Activated T-cell treated with anti-CD3 and anti-CD28 coated beads for 1 hour (primary cell): Measurements from ENCODE around the gene DSG1.
"Not testable (repeated sequence)": the region's sequence is repeated elsewhere in the genome, so short reads cannot be mapped to it uniquely, and the experiment has no call there.

ENCODE experiments used
- DNase-seq: peaks from one replicate; pipeline ENCODE4 v3.0.0-alpha.2; 2020; ENCODE audit warnings: low read depth

Gene DSG1

DNA sequence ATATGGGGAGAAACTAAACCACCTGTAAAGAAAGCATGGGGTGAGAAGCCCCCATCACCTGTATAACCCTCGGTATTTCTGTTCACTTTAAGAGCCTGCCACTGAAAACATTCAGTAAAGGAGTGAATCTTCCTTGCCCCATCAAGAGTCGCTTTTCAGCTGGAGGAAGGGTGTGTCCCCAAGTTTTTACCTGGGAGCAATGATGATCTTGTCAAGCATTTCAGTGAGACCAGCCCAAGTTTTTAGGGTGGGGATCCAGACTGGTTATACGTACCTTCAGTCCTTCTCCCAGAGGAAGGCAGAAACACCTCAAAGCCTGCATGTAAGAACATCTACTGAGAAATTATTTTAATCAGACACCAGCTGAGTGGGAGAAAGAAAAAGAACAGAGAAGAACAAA is at the start of gene DSG1:
TSS of gene DSG1 (plus strand) at position 301 of the 400 bp plus-strand sequence. CDS start 141 bp downstream, outside the sequence.
- DNase-seq, result no peak

DNA sequence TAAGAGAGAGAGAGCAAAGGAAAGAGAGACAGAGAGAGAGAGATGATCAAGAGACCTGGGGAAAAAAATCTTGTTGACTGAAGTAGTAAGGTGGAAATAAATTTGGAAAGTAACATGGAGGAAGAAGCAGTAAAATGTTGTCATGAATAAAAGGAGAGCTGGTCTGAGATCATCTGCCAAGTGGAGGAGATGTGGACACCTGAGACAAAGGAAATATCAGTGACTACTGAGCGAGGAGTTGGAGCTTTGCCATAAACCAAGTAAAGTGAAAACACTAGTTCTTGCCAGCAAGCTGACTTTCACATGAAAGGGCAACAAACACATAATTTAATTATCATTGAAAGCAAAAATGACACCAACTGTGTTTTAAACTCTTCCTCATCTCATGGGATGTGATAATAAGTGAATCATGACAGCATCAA is 49.0 kb upstream of the DSG1 start:
- DNase-seq, result no peak

DNA sequence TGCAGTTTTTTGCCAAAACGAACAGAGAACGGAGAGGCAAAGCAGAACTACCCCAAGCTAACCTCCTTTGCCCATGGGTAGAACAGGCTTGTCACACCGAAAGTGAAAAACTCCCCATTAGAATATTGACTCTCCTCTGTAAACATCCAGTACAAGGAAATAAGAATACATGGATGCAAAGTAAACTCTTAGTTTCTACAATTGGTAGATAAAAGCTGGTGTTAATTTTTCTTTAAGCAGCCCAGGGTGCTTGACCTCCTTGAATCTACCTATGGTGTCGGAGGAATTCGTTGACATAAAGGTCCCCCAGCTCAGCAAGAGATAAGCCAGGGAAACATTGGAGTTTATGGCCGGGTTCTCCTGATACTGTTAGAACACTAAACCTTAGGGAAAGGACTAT is 48.4 kb upstream of the DSG1 start:
- DNase-seq, result no peak

DNA sequence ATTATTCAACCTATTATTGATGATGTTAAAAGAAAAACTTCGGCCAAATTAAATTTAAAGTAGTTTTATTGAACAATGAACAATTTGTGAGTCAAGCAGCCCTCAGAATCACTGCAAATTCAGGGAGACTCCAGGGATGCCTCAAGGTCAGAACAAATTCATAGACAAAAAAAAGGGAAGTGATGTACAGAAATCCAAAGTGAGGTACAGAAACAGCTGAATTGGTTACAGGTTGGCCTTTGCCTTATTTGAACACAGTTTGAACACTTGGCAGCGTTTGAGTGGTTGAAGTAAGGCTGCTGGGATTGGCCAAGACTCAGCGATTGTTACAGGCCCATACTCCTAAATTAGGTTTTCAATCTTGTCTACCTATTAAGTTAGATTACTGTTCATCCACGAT is 47.4 kb upstream of the DSG1 start:
- DNase-seq, result no peak

DNA sequence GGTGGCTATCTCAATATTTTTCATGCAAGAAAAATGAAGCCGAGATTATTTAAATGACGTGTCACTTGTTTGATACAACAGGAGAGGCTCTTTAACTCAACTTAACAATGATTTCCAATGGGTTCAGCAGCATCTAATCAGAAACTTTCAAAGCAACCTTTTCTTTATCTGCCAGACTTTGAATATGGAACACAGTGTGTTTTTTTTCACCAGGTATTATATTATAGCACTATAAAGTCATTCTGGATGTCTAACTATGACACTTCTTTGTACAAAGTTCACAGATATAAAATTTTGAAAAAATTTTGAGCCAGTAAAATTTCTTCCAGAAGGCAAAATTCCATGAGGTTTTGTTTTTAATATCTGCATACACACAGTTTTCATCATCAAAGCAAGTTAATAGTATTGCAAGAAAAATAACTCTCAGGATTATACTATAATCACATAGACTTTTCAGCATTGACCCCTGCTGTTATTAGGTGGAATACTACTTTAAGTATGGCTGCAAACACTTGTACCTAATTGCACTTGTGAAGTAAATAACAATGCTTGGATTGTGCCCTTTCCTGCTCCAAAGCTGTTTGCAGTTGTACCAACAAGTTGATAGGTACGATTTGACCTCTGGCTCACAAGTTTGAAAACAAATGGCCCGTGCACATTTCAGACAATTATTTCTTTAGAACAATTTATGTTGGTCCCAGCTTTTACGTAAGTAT is 44.0 kb upstream of the DSG1 start:
- DNase-seq, result no peak

DNA sequence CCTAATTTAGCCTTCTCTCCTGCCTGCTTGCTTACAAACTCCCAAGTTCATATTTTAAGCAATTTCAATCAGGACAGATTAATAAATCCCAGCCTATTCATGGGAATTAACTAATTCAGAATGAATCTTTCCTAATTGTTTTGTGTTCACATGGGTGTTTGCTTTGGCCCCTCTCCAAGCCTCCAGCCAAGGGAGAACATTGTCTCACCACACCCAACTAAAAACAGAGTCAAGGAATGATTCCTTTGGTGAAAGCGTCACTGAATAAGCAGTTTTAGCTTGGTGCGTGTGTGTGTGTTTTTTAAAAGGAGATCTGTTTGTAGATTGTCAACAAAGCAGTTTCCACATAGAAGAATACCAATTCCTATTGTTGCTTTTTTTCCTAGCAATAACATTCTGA is 43.0 kb upstream of the DSG1 start:
- no peak for DNase-seq

DNA sequence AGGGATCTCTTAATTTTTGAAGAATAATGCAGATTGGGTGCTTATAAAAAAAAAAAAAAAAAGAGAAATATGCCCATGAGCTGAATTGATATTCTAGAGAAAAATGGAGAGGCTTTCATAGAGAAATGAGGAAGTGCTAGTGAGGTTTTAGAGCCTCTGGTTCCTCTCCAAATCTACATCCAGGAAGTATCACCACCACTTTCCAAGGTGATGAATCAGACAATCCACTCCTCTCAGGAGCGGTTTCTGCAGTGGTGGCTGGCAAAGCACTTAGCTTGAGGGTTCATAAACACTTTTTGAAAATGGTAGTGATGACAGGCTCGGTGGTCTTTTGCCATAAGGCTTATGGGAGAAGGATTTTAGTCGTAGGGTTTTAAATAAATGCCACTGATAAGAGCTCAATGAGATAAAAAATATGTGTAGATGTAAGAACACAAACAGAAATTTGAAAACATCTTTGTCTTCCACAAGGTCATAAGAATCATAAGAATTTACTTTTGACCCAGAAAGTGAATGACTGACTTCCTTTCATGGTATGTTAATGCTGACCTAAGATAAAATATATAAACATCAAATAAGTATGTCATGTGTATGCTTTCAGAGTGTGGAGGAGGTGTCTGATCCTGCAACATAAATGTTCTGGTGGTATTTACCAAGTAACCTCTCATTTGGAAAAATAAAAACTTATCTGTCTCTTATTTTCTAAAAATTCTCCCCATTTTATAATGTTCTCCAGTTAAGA is 42.1 kb upstream of the DSG1 start:
- no peak for DNase-seq

DNA sequence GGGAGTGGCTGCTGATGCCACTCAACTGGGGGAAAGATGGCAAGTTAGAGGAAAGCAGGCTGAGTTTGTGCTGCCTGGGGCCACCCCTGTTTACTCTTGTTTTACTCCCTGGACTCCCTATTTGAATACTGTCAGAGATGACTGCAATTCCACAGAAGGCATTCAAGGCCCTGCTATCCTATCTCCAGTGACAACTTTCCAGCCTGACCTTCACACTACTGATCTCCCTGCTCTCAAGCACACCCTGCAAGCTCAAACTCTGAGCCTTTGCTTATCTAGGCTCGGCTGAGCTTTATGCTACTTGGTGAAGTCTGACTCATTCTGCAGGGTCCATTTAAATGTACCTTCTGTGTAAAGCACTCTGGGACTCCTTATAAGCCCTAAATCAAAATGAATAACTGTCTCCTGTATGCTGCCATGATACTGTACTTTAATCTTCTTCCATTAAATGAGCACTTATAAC is 39.3 kb upstream of the DSG1 start:
- DNase-seq, result no peak

DNA sequence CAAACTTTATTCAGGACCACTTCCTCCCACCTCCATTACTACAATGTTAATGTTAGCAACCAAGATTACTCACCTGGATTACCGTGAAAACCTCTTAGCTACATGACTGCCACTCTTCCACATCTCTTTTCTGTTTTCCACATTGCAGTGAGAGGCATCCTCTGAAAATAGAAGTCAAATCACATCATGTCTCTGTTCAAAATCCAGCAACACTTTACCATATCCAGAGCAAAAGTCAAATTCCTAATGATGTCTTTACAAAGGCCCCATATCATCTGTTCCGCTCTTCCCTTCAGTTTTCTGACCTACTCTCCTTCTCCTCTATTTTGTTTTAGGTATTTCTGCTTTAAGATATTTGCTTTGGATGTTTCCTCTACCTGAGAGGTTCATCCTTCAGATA is 37.5 kb upstream of the DSG1 start:
- DNase-seq, result no peak

DNA sequence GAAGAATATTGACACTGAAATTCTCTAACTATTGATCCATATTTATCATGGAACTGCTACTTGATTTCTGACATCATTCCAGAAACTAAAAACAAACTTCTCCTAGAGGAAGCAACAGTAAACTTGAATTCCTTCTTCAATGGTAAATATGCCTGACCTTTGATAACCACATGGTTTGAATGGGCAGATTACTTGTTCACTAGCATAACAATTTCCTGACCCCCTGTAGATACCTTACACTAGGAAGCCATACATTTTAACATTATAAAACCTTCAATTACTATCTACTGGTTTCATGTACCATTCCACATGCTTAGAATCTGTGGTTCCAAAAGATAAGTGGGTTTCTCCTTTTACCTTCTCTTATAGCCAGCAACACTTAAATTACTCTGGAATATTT is 36.5 kb upstream of the DSG1 start:
- DNase-seq, result no peak

DNA sequence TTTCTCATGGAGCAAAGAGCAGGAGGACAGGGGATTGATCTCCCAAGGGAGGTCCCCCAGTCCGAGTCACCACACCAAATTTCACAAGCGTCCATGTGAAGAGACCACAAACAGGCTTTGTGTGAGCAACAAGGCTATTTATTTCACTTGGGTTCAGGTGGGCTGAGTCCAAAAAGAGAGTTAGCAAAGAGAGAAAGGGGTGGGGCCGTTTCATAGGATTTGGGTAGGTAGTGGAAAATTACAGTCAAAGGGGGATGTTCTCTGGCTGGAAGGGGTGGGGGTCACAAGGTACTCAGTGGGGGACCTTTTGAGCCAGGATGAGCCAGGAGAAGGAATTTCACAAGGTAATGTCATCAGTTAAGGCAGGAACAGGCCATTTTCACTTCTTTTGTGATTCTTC is 28.5 kb upstream of the DSG1 start:
- not testable (repeated sequence) for DNase-seq

DNA sequence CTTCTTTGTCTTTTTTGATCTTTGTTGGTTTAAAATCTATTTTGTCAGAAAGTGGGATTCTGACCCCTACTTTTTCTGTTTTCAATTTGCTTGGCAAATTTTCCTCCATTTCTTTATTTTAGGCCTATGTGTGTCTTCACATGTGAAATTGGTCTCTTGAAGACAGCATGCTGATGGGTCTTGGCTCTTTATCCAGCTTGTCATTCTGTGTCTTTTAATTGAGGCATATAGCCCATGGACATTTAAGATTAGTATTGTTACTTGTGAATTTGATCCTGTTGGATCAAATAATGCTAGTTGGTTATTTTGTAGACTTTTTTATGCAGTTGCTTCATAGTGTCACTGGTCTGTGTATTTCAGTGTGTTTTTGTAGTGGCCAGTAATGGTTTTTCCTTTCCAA is 26.3 kb upstream of the DSG1 start:
- DNase-seq, result no peak

DNA sequence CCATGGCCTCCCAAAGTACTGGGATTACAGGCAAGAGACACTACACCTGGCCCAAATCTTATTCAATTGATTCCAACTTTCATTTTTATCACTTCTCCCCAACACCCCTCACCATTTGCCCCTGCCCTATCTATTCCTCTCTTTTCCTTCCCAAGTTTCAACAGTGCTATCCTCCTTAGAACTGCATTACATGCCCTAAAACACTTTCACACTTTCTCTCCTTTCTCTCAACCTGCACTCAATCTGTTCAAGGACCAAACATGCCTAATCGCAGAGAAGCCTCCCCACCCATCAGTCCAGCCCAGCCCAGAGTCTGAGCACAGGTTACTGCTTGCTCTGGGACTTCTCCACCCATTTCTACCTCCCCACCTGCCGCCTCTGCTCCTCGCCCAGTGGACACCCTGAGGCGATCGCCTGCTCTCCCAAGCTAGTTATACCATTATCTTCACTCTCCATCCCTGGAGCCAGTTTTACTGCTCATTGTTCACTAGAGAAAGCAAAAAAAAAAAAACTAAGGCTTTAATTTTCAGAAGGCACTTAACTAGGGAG is 23.7 kb upstream of the DSG1 start:
- DNase-seq, result no peak

DNA sequence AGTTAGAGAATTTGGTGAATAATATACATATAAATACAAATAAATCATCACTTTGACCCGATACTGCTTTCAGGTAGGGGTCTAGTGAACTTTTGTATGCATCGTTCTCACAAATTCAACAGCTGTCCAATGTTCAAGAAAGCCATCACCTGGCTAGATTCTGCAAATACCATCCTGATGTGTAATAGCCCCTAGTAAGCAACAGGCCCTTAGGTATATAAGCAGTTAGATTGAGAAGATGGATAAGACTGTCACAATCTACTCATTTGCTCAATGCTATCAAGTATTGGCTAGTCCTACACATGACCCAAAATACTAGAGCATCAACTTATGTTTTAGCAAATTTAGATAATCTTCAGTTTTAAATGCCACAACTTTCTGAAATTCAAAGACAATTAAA is 20.7 kb upstream of the DSG1 start:
- no peak for DNase-seq

DNA sequence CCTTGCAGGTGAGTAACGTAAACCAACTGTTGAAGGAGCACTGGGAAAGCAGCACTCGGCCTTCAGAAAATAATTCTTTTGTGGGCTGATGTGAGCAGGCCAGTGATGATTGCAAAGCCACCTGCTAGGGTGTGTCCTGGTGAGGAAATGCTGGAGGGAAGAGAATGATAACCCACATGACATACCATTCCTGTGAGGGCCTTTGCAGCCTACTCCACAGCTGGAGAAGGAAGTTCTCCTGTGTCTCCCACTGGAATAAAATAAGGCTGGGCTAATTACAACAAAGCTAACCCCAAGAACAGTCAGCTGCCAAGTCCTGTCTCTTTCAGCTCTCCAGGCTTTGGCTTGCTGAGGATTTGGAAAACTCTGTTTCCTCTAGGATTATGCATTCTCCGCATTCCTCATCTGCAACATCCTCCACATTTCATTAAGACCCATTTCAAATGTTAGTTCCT is 16.7 kb upstream of the DSG1 start:
- no peak for DNase-seq

DNA sequence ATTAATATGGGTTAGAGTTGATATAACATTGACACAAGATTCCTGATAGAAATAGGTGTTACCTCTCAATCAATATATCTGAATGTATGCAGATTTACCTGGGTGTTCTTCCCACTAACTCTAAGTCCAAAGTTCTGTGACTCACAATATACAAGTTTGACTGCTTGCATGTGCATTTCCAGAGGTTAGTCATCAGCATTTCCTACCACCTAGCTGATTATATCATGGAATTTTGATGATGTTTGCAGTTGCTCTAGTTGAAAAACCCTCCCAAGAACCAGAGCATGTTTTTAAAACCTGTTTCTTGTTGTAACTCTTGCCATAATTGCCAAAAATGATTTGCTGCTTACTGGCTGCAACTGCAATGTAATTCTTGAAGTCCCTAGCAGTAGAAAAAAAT is 15.0 kb upstream of the DSG1 start:
- no peak for DNase-seq

DNA sequence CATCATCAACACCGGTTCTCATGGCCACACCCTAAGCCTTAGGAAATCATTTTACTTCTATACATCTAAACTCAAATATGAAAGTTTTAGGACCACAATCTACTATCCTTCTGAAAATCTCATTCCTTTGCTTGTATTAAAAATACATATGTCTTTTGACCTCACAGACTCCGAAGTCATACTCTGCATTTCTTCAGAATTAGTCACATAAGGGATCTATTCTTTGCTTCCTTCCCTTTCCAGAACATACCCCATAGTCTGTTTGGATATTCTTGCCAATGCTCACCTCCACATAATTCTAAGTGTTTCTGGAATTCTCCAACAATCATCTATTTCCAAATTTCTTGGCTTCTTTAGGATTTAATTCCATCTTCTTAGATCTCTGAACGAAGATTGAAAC is 14.2 kb upstream of the DSG1 start:
- DNase-seq, result no peak

DNA sequence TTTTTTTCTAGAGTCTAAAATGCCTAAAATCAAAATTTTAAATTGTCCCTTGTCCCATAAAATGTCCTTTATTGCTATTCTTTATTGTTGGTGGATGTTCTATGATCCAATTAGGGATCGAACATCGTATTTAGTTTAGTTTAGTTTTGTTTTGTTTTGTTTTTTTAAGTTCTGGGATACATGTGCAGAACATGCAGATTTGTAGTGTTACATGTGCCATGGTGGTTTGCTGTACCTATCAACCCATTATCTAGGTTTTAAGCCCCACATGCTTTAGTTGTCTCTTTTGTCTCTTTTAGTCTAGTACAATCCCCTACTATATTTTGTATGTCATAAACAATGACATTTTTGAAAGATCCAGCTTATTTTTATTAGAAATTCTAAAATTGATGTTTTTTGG is 8.8 kb upstream of the DSG1 start:
- no peak for DNase-seq

DNA sequence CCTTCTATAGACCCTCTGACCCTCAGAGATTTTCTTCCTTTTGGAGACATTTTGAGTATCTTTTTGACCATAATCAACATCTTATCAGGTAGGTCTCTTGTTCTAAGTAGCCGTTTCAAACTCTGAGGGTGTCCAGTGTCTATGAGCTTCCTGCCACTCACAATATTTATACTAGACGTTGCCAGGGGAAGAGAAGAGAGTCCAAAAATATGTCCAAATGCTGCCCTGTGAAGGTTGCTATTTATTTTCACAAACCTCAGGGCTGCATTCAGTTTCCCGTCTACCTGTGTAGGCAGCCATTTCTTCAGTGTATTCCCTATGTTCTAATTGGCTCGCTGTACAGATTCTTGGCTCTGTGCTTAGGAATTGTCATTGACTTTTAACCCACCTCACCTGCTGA is 986 bp upstream of the DSG1 start:
- no peak for DNase-seq

DNA sequence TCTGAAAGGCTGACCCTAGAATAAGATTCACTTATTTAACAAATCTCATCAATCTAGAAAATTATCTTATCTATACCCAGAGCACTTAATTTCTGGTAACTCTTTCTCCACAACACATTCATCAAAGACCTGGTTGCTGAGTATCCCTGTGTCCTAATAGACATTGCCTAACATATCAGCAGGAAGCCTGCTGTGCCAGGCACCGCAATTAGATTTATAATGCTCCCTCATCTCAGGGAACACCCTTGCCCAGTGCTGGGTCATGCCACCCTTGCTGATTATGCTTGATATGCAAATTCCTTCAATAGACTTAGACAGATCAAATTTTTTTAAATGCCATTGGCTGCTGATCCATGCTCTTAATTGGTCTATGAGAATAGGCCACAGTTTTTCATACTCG is 3.8 kb downstream of the DSG1 start:
- no peak for DNase-seq

DNA sequence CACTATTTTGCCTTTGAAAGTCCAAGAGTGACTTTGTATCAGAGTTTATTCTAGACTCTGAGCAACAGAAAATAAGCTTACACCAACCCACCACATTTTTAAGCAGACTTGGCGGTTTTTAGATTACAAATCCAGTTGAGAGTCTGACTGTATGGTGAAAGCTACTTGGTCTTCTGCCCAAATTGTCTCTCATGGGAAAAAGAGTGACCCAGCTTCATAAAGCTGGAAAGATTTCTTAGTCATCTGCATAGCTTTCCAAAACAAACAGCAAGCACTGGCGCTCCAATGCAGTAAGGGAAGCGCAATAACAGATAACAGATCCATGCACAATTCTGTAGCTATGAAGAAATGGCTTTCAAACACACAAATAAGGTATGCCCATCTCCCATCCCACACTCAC is 7.1 kb downstream of the DSG1 start:
- DNase-seq, result no peak

DNA sequence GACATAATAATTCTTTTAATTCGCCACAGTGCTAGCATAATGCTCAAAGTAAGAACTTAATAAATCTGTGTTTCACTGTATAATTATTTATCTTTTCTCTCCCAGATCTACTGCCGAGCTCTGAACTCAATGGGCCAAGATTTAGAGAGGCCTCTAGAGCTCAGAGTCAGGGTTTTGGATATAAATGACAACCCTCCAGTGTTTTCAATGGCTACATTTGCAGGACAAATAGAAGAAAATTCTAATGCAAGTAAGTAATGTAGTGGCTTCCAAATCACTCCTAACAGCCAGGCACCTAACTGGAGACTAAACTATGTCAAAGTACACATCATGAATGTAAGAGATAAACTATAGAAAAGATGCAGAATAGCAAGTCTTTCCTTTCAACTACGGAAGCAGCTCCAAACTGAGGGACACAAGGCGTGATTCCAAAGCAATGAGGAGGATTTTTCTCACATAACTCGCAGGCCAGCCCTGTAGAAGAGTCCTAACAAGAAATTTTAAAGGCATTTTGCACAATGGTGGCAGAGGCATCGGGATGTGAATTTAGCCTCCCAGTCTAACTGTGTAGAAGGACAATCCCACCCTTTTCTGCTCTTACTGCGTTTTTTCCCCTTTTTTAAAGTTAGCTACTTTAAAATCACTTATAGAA is 12.0 kb downstream of the DSG1 start:
- no peak for DNase-seq

DNA sequence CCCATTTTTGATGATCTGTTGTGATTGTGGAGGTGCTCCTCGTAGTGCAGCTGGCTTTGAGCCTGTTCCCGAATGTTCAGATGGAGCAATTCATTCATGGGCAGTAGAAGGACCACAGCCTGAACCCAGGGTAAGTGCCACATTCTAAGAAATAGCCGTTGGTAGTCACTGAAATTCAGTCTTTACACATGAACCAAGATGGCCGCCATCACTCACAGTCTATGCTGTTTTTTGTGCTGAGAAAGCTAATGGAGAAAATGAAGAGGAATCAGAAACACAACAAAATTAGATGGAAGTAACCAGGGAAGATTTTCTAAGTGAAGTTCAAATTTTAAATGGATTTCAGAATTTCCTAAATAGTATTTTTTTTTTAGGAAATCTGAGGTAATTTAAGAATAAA is 25.5 kb downstream of the DSG1 start:
- DNase-seq, result no peak
